ENCODE results near the gene KRT77. TPM values are rescaled to one million over a fixed set of nuclear protein-coding genes. Genes with fewer than 3 reads are reported as not detected.

KRT77 gene
- total RNA-seq, 1 donor from 2014 or later, result not detected

DNA sequence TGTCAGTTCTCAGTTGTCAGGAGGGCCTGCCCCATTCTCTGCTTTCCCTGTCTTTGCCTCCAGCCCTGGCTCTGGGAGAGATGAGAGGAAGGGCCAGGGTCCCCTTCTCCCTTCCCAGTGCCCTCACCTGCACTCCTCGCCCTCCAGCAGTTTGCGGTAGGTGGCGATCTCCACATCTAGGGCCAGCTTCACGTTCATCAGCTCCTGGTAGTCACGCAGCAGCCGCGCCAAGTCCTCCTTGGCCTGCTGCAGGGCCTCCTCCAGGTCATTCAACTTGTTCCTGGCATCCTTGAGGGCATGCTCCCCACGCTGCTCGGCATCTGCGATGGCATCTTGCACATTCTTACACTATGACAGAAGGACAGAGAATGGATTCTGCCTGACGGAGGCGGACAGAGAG is 56.7 kb downstream of the KRT77 start:
- TF ChIP-seq, protein P1, sequence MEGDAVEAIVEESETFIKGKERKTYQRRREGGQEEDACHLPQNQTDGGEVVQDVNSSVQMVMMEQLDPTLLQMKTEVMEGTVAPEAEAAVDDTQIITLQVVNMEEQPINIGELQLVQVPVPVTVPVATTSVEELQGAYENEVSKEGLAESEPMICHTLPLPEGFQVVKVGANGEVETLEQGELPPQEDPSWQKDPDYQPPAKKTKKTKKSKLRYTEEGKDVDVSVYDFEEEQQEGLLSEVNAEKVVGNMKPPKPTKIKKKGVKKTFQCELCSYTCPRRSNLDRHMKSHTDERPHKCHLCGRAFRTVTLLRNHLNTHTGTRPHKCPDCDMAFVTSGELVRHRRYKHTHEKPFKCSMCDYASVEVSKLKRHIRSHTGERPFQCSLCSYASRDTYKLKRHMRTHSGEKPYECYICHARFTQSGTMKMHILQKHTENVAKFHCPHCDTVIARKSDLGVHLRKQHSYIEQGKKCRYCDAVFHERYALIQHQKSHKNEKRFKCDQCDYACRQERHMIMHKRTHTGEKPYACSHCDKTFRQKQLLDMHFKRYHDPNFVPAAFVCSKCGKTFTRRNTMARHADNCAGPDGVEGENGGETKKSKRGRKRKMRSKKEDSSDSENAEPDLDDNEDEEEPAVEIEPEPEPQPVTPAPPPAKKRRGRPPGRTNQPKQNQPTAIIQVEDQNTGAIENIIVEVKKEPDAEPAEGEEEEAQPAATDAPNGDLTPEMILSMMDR (conservative IDR thresholded peaks at IDR 0.05; ENCODE audit: low read depth, low read length), result no peak
- no peak for DNase-seq (ENCODE audit: low read depth)
- no peak overlapping the region for H3K4me3 ChIP-seq (ENCODE audit: low read depth, low read length)

DNA sequence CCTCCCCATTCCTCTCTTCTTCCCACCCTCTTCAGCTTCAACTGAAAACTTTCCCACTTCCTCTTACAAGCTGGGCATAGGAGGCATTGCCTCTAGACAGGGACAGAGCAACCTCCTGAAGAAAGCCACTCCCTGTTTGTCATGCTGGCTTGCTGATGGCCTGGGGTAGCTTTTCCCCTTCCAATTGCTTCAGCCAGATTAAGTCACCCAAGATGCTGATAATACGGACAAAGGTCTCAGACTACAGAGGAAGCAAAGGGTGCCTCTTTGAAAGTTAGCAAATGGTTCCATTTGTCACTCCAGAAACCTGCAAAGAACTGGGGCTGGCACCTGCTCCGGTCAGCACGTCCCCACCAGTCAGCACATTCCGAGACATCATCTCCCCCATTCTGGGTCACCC is 57.3 kb downstream of the KRT77 start:
- H3K4me3 ChIP-seq (ENCODE audit: low read depth, low read length), result no peak overlapping the region
- DNase-seq (ENCODE audit: low read depth), result no peak
- TF ChIP-seq, protein P1 (conservative IDR thresholded peaks at IDR 0.05; ENCODE audit: low read depth, low read length), result no peak

DNA sequence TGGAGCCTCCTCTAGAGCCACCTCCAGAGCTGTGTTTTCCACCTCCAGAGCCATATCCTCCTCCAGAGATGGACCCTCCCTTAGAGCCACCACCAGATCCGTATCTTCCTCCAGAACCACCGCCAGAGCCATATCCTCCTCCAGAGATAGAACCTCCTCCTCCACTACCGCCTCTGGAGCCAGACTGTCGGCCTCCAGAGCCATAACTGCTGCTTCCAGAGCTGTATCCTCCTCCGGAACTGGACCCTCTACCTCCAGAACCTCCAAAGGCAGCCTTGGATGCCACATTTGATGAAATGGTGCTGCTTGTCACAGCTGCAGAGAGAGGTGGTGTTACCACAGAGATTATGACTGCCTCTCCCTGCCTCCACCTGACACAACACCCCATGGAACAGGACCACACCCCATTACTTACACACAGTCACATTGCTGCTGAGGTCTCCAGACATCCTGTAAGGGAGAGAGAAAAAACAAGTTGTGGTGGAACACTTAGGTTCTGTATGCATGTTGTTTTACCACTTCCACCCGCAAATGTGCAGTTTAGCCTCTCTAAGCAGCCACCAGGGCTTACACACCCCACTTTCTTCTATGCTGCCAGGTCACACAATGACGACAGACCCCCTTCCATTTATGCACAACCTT is 58.1 kb downstream of the KRT77 start:
- no peak overlapping the region for H3K4me3 ChIP-seq (ENCODE audit: low read depth, low read length)
- DNase-seq (ENCODE audit: low read depth), result no peak
- TF ChIP-seq, protein P1 (conservative IDR thresholded peaks at IDR 0.05; ENCODE audit: low read depth, low read length), result no peak

DNA sequence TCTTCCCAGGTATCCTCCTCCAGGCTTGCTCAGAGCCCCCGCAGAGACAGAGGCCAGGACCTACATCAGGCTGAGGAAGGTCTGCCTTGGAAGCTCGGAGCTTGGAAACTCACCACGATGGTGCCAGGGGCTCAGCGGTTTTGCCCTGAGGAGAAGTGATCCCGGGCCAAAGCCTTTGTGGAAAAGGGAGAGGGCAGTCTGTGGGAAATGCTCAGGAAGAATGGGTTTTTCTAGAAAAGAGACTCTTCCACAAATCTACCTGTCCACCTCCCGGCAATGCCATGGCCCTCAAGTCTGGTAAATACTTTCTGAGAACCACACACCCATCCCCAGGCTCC is 59.3 kb downstream of the KRT77 start:
- H3K4me3 ChIP-seq (ENCODE audit: low read depth, low read length), result no peak overlapping the region
- no peak for DNase-seq (ENCODE audit: low read depth)
- TF ChIP-seq, protein P1 (conservative IDR thresholded peaks at IDR 0.05; ENCODE audit: low read depth, low read length), result no peak

DNA sequence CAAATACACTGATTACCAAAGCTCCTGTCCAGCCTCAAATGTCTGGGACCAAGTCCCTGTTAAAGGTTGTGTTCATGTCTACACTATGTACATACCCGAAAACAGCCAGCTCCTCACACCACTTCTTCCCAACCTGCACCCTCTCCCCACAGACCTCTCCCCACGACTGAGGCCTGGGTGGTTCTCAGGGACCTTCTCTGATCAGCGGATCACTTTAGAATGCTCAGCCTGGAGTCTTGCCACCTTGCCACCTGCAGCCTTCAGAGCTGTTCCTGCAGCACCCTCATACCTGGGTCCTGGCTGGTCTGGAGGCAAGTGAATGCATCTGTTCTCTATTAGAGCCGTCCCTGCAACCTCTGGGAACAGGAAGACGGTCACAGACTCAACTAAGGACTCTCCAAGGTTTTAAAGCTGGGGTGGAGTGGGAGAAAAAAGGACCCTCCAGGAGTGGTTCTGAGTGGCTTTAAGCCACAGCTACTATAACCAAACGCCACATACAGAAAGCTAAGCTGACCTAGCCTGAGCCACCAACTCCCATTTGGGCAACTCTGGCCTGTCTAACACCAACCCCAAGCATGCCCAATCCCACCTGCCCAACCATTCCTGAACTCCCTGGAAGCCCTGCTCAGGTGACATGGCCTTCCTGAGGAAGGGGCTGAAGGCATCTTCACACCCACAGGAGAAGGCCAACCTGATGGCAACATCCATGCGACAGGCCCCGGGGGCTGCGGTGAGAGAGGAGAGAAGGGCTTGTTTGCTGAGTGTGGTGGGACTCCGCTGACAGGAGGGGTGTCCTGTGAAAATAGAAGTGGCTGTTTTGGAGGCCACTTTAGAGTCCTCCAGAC is 59.9 kb downstream of the KRT77 start:
- TF ChIP-seq, protein P1 (conservative IDR thresholded peaks at IDR 0.05; ENCODE audit: low read depth, low read length), result no peak
- no peak for DNase-seq (ENCODE audit: low read depth)
- H3K4me3 ChIP-seq (ENCODE audit: low read depth, low read length), result no peak overlapping the region

DNA sequence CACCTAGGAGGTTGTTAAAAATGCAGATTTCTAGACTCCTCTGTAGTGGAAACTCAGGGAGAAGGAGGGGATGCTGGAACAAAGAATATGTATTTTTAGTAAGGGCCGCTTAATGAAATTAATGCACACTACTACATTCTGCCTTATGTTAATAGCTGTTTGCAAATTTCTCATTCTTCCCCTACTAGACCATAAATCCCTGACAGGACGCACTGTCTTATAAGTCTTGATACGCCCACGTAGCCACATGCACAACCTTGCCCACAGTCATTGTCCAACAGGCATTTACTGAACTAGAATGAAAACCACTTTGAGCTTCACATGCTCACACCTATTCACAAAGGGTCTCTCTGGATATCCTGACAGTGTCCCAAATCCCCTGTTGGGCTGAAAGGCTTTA is 61.9 kb downstream of the KRT77 start:
- TF ChIP-seq, protein P1 (conservative IDR thresholded peaks at IDR 0.05; ENCODE audit: low read depth, low read length), result no peak
- no peak overlapping the region for H3K4me3 ChIP-seq (ENCODE audit: low read depth, low read length)
- DNase-seq (ENCODE audit: low read depth), result no peak

Other genes starting within 250 kb of the KRT77 start
- not detected in 2 replicates for gene KRT6C, start 229.7 kb downstream of the KRT77 start, total RNA-seq
- gene KRT6A, start 210.3 kb downstream of the KRT77 start, total RNA-seq, result 0.29 TPM in 1 of 2 replicates, not detected in the other
- gene KRT5, start 183.1 kb downstream of the KRT77 start, total RNA-seq, result not detected in 2 replicates
- not detected in 2 replicates for gene KRT71, start 150.4 kb downstream of the KRT77 start, total RNA-seq
- not detected in 2 replicates for gene KRT74, start 129.7 kb downstream of the KRT77 start, total RNA-seq
- not detected in 2 replicates for gene KRT72, start 102.1 kb downstream of the KRT77 start, total RNA-seq
- not detected in 2 replicates for gene KRT73, start 85.0 kb downstream of the KRT77 start, total RNA-seq
- gene KRT2, start 51.3 kb downstream of the KRT77 start, total RNA-seq, result not detected in 2 replicates
- not detected in 2 replicates for gene KRT1, start 23.1 kb downstream of the KRT77 start, total RNA-seq
- gene KRT76, start 73.8 kb upstream of the KRT77 start, total RNA-seq, result not detected in 2 replicates
- 0.06 TPM in 1 of 2 replicates, not detected in the other for gene KRT3, start 92.6 kb upstream of the KRT77 start, total RNA-seq
- not detected in 2 replicates for gene KRT4, start 110.6 kb upstream of the KRT77 start, total RNA-seq
- gene KRT79, start 130.8 kb upstream of the KRT77 start, total RNA-seq, result 0.07 TPM in 1 of 2 replicates, not detected in the other
- gene KRT78, start 145.5 kb upstream of the KRT77 start, total RNA-seq, result not detected in 2 replicates
- 1,207 and 1,417 TPM in 2 replicates for gene KRT8, start 201.6 kb upstream of the KRT77 start, total RNA-seq
- 1,855 and 2,668 TPM in 2 replicates for gene KRT18, start 245.6 kb upstream of the KRT77 start, total RNA-seq